ENCODE data around the gene RUNX2. TPM values are rescaled to one million over a fixed set of nuclear protein-coding genes. Genes with fewer than 3 reads are reported as not detected.

RUNX2 gene
- polyA plus RNA-seq, 1 of the 3 experiments (the other 2 are of a cell fraction): 4.4 TPM

DNA sequence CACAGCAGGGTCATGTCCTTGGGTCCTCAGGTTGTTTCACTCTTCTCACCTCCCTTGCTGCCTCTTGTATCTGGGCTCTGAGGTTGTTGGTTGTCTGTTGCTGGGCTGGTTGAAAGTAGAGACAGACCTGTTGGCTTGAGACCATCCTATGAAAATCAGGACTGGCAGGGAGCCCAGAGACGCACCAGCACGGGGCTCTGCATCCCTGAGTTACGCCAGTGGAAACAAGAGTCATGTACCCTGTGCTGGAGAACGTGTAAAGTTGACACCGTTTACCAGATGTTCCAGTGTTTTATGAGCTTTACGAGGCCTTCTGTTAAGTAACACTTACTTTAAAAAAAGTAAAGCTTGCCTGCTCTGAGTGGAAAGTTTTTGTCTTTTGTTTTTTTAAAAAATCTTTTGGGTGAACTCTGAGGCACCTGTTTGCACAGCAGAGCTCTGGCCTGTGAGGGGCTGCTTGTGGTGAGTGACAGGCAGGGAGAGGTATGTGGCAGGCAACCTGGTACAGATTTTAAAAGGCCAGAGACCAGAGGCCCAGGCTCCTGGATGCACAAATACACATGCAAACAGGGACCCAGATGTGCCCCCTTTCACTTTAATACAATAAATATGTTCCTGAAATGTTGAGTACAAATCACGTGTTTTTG is 309.6 kb downstream of the RUNX2 start:
- no peaks in the 10 kb centered on the region for H4K20me1 ChIP-seq (ENCODE audit: insufficient read depth)
- no peak overlapping the region for H3K4me3 ChIP-seq (ENCODE audit: low read depth in 2 of 2, low read length in 1 of 2)
- no peaks in the 10 kb centered on the region for H3K27me3 ChIP-seq (ENCODE audit: insufficient read depth)
- TF ChIP-seq RCOR1 (IDR thresholded peaks at IDR 0.05; ENCODE audit: low read length) (no peak), MXI1 (IDR thresholded peaks at IDR 0.05; ENCODE audit: low read depth, low read length) (no peak), YY1 (IDR thresholded peaks at IDR 0.05; ENCODE audit: low read depth) (no peak), RFX5 (IDR thresholded peaks at IDR 0.05; ENCODE audit: low read length) (no peak), GATA2 (CRISPR knock-in tag; IDR thresholded peaks at IDR 0.05) (no peak), FOSL2 (IDR thresholded peaks at IDR 0.05; ENCODE audit: borderline replicate concordance, low read depth) (no peak)
- TF ChIP-seq, protein P1, sequence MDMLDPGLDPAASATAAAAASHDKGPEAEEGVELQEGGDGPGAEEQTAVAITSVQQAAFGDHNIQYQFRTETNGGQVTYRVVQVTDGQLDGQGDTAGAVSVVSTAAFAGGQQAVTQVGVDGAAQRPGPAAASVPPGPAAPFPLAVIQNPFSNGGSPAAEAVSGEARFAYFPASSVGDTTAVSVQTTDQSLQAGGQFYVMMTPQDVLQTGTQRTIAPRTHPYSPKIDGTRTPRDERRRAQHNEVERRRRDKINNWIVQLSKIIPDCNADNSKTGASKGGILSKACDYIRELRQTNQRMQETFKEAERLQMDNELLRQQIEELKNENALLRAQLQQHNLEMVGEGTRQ (IDR thresholded peaks at IDR 0.05; ENCODE audit: borderline replicate concordance, low read depth, low read length): no peak
- TF ChIP-seq, protein P2, sequence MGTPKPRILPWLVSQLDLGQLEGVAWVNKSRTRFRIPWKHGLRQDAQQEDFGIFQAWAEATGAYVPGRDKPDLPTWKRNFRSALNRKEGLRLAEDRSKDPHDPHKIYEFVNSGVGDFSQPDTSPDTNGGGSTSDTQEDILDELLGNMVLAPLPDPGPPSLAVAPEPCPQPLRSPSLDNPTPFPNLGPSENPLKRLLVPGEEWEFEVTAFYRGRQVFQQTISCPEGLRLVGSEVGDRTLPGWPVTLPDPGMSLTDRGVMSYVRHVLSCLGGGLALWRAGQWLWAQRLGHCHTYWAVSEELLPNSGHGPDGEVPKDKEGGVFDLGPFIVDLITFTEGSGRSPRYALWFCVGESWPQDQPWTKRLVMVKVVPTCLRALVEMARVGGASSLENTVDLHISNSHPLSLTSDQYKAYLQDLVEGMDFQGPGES (IDR thresholded peaks at IDR 0.05; ENCODE audit: low read depth, low read length): no peak
- TF ChIP-seq, protein P3, sequence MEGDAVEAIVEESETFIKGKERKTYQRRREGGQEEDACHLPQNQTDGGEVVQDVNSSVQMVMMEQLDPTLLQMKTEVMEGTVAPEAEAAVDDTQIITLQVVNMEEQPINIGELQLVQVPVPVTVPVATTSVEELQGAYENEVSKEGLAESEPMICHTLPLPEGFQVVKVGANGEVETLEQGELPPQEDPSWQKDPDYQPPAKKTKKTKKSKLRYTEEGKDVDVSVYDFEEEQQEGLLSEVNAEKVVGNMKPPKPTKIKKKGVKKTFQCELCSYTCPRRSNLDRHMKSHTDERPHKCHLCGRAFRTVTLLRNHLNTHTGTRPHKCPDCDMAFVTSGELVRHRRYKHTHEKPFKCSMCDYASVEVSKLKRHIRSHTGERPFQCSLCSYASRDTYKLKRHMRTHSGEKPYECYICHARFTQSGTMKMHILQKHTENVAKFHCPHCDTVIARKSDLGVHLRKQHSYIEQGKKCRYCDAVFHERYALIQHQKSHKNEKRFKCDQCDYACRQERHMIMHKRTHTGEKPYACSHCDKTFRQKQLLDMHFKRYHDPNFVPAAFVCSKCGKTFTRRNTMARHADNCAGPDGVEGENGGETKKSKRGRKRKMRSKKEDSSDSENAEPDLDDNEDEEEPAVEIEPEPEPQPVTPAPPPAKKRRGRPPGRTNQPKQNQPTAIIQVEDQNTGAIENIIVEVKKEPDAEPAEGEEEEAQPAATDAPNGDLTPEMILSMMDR (IDR thresholded peaks at IDR 0.05): no peak
- H3K9me3 ChIP-seq: no peaks in the 10 kb centered on the region
- no peak overlapping the region for H3K4me2 ChIP-seq
- ChIA-PET POLR2A (no interaction called here), CTCF (no interaction called here)
- no peaks in the 10 kb centered on the region for H3K9me2 ChIP-seq
- no peak for DNase-seq
- H2AFZ ChIP-seq (ENCODE audit: low read depth): no peak overlapping the region
- 44% methylated on average over 7 of the region's 7 CpGs for WGBS (ENCODE audit: low lambda C conversion rate)
- peaks cover 0 to 10% of the 10 kb centered on the region in 2 experiments; a peak in 2 of 4 replicates for H3K4me1 ChIP-seq (ENCODE audit: control insufficient read depth in 1 of 2, insufficient read depth in 2 of 2, low read depth in 1 of 2, low read length in 1 of 2)
- H3K79me2 ChIP-seq (ENCODE audit: insufficient read depth): no peaks in the 10 kb centered on the region
- no peaks in the 10 kb centered on the region for H3K36me3 ChIP-seq (replicated peaks in 1 of 2; ENCODE audit: control insufficient read depth in 1 of 2, insufficient read depth in 2 of 2, low read length in 1 of 2)
- no peak overlapping the region for H3K27ac ChIP-seq (ENCODE audit: low read depth in 2 of 2, low read length in 1 of 2)
- H3K9ac ChIP-seq: no peak overlapping the region
- H3F3A ChIP-seq (replicated peaks; ENCODE audit: insufficient read depth): no peaks in the 10 kb centered on the region

DNA sequence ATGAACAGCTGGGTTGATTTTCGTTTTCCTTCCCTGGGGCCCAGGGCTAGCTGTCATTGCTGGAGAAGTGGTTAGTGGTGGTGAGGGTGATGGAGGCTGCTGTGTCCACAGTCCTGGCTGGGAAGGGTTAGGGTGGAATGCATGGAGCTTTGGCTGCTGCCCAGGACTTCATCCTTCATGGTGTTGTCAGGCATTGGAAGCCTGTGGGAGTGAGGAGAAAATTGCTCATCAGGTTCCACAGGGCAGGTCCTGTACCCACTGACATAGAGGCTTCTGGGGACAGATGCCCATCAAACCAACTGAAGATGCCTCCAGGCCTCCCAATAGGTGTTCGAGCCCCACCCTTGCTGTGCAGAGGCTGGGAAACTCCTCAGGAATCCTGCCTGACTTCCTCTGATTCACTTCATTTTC is 312.0 kb downstream of the RUNX2 start:
- TF ChIP-seq, protein P4, sequence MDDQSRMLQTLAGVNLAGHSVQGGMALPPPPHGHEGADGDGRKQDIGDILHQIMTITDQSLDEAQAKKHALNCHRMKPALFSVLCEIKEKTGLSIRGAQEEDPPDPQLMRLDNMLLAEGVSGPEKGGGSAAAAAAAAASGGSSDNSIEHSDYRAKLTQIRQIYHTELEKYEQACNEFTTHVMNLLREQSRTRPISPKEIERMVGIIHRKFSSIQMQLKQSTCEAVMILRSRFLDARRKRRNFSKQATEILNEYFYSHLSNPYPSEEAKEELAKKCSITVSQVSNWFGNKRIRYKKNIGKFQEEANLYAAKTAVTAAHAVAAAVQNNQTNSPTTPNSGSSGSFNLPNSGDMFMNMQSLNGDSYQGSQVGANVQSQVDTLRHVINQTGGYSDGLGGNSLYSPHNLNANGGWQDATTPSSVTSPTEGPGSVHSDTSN (IDR thresholded peaks at IDR 0.05): peak; percentile 39
- TF ChIP-seq SMC3 (IDR thresholded peaks at IDR 0.05; ENCODE audit: low read depth, low read length) (no peak), NFIC (IDR thresholded peaks at IDR 0.05; ENCODE audit: borderline replicate concordance) (peak; percentile 12; the same call in 1 of the 2 replicates)
- H3K9me3 ChIP-seq: no peaks in the 10 kb centered on the region
- no peak for DNase-seq
- H3K4me2 ChIP-seq: no peak overlapping the region
- ChIA-PET CTCF (no interaction called here), POLR2A (no interaction called here)
- H3K36me3 ChIP-seq (replicated peaks in 1 of 2; ENCODE audit: control insufficient read depth in 1 of 2, insufficient read depth in 2 of 2, low read length in 1 of 2): no peaks in the 10 kb centered on the region
- H3K9me2 ChIP-seq: no peaks in the 10 kb centered on the region
- H3K79me2 ChIP-seq (ENCODE audit: insufficient read depth): no peaks in the 10 kb centered on the region
- no peaks in the 10 kb centered on the region for H4K20me1 ChIP-seq (ENCODE audit: insufficient read depth)
- 65% methylated on average over 2 of the region's 2 CpGs for WGBS (ENCODE audit: low lambda C conversion rate)
- H3F3A ChIP-seq (replicated peaks; ENCODE audit: insufficient read depth): no peaks in the 10 kb centered on the region
- H2AFZ ChIP-seq (ENCODE audit: low read depth): no peak overlapping the region
- no peaks in the 10 kb centered on the region for H3K27me3 ChIP-seq (ENCODE audit: insufficient read depth)
- H3K9ac ChIP-seq: no peak overlapping the region
- H3K27ac ChIP-seq (ENCODE audit: low read depth in 2 of 2, low read length in 1 of 2): no peak overlapping the region
- no peak overlapping the region for H3K4me3 ChIP-seq (ENCODE audit: low read depth in 2 of 2, low read length in 1 of 2)
- H3K4me1 ChIP-seq (ENCODE audit: control insufficient read depth in 1 of 2, insufficient read depth in 2 of 2, low read depth in 1 of 2, low read length in 1 of 2): peaks cover 0 to 10% of the 10 kb centered on the region in 2 experiments; a peak in 2 of 4 replicates
